RWPE1 (cell line): Measurements from ENCODE around the gene CFAP97.

Source experiments
- CTCF ChIA-PET: fragments of 350-600 bp; sonication (Branson Sonifier 250); formaldehyde crosslinking; extraction: SDS; loops from one replicate; lab custom pipeline; 2021; lab: Yijun Ruan, JAX
- POLR2A ChIA-PET: fragments of 400-600 bp; formaldehyde crosslinking; extraction: SDS; loops from one replicate; lab custom pipeline; 2020; ENCODE audit warnings: antibody characterized with exemption; ENCODE audit not compliant: low non-redundant PET; lab: Yijun Ruan, JAX
- DNase-seq: peaks from one replicate; pipeline ENCODE4 v3.0.0; 2012; ENCODE audit warnings: low spot score
- H3K27ac ChIP-seq: fragments of 450-650 bp; 2 replicates; pipeline ENCODE4 v1.5.1; 2017
- CTCF ChIP-seq: fragments of 450-650 bp; conservative IDR thresholded peaks from 2 replicates; pipeline ENCODE4 v1.5.1; 2017; ENCODE audit warnings: low read depth, mild to moderate bottlenecking

The CFAP97 gene

DNA sequence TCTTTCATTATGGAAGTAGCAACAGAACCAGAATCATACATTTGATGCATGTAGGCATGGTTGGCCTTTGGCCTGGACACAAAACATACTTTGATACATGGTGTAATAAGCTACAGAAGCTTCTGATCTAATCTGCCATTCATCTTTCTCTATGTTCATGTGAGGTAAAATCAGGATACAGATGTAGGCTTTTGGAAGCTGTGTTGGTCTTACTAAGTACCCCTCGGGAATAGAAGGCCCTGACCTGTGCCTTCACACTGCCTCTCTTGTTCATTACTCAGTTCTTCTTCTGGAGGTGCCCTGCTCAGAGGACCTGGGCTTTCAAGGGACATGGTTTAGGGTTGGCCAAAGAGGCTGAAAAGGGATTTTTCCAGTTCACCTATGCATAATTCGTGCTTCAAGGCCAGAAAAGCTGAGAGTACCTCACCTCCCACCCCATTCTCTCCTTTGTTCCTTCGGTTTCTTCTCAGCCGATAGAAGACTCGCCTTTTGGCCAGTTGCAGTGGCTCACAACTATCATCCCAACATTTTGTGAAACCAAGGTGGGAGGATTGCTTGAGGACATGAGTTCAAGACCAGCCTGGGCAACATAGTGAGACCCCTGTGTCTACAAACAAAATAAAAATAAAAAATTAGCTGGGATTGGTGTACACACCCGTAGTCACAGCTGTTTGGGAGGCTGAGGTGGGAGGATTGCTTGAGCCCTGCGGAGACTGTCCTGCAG, 31.5 kb upstream of the CFAP97 start:
- ChIA-PET POLR2A (no interaction called here), CTCF (no interaction called here)
- TF ChIP-seq CTCF: no peak
- no peak overlapping the region for H3K27ac ChIP-seq
- DNase-seq: no peak

GRCh38 chr4:185232370-185232769, 28.6 kb upstream of the CFAP97 start:
- TF ChIP-seq CTCF: no peak
- H3K27ac ChIP-seq: no peak overlapping the region
- CTCF ChIA-PET: no interaction called here
- DNase-seq: no peak
- POLR2A ChIA-PET: no interaction called here

DNA sequence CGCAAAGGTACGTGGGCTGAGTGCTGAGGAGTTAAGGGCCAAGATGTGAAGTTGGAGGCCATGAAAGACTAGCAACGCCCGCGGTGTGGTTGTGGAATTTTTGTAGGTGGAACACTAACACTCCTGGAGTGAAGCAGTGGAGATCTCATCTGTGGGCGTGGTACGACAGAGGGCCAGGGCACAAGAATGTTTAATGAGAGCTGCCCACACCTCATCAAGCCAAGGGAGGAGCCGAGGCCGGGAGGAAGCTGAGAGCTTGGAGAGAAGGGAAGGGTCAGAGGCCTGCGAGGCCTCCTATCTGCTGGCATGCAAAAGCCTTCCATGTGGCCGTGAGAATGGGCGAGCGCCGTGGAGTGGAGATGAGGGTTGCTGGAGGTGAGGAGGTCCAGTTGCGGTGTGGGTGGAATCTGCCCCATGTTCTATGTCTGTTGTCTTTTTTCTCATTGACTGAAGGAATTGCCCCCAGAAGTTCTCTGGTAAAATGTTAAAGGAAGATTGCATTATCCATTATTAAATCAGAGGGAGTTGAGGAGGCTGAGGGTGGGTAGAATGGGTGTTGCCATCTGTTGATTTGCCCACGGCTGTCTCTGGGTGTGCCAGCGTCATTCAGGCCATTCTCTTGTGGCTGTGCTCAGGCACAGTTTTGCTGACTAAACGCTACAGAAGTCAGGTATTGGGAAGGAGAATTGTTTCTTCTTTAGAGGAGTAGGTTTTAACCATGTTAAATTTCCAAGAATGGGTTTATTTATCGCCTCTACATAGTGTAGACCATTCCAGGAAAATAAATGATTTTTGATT, 25.4 kb upstream of the CFAP97 start:
- CTCF ChIA-PET: no interaction called here
- POLR2A ChIA-PET: no interaction called here
- no peak for TF ChIP-seq CTCF
- no peak for DNase-seq
- H3K27ac ChIP-seq: no peak overlapping the region

GRCh38 chr4:185227713-185228278, 24.0 kb upstream of the CFAP97 start:
- CTCF ChIA-PET: no interaction called here
- TF ChIP-seq CTCF: no peak

GRCh38 chr4:185227131-185227551, 23.3 kb upstream of the CFAP97 start:
- ChIA-PET CTCF (no interaction called here), POLR2A (no interaction called here)
- no peak for DNase-seq
- no peak for TF ChIP-seq CTCF
- H3K27ac ChIP-seq: no peak overlapping the region

More at GRCh38 chr4:185227713-185228278, 24.0 kb upstream of the CFAP97 start:
- H3K27ac ChIP-seq: no peak overlapping the region
- no peak for DNase-seq
- POLR2A ChIA-PET: no interaction called here

DNA sequence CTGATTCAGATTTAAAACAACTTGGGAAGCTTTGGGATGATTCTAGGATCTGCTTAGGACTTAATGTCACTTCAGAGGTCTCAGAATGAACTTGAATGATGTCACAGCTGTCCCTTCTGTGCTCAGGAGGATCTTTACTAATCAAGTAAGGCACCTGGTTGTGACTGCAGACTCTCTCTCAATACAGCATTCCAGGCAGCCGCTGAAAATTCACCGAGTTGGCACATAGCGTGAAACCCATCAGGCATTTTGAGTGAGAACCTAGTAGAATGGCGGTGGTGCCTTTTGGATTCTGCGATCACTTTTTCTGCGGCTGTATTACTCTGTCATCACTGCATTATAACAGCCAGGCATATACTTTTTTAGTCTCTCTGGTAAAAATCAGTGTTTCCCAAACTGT, 22.1 kb upstream of the CFAP97 start:
- H3K27ac ChIP-seq: no peak overlapping the region
- no peak for TF ChIP-seq CTCF
- CTCF ChIA-PET: interaction anchor here (0.5 to 0.7 kb wide), 2 partner anchors 372 to 1889 kb away, joined by 3 read pairs; no protein-coding TSS in a partner anchor
- no peak for DNase-seq
- POLR2A ChIA-PET: no interaction called here
